CD4-positive, alpha-beta memory T cell (primary cell): ENCODE measurements around the gene RBM38. TPM values are rescaled to one million over a fixed set of nuclear protein-coding genes. Genes with fewer than 3 reads are reported as not detected.
"Not testable (repeated sequence)": the region's sequence is repeated elsewhere in the genome, so short reads cannot be mapped to it uniquely, and the experiment has no call there.

ENCODE experiments used
- CTCF ChIA-PET: fragments of 350-600 bp; sonication (Branson Sonifier 250); formaldehyde crosslinking; loops from one replicate; lab custom pipeline; 2021; ENCODE audit warnings: inconsistent platforms; ENCODE audit not compliant: partially characterized antibody; lab: Charles Lee
- POLR2A ChIA-PET: fragments of 350-600 bp; sonication (Branson Sonifier 250); formaldehyde crosslinking; loops from one replicate; lab custom pipeline; 2021; ENCODE audit not compliant: partially characterized antibody; lab: Charles Lee
- DNase-seq, 5 donors: peaks; one replicate each; pipeline versions ENCODE4 v3.0.0 to v3.0.0-alpha.2; 2020 to 2022; ENCODE audit warnings: mixed read lengths in 1 of 5
- H3K27ac ChIP-seq: one replicate; pipeline ENCODE4 v1.7.0; 2013; ENCODE audit warnings: low read depth, low read length
- H3K27me3 ChIP-seq: 2 replicates; pipeline ENCODE4 v1.7.0; 2013; ENCODE audit warnings: mild to moderate bottlenecking, low read length, moderate library complexity; ENCODE audit not compliant: insufficient read depth
- H3K36me3 ChIP-seq: 2 replicates; pipeline ENCODE4 v1.7.0; 2013; ENCODE audit warnings: mild to moderate bottlenecking, low read length, moderate library complexity; ENCODE audit not compliant: insufficient read depth
- H3K4me1 ChIP-seq: 2 replicates; pipeline ENCODE4 v1.7.0; 2013; ENCODE audit warnings: mild to moderate bottlenecking, low read length, moderate library complexity; ENCODE audit not compliant: insufficient read depth
- H3K4me3 ChIP-seq, 2 donors: one replicate each; pipeline ENCODE4 v1.7.0; 2013; ENCODE audit warnings: low read length in 2 of 2, mild to moderate bottlenecking in 1 of 2
- H3K9me3 ChIP-seq, 2 donors: one replicate each; pipeline ENCODE4 v1.7.0; 2013; ENCODE audit warnings: low read length in 2 of 2, control low read depth in 1 of 2; ENCODE audit not compliant: control insufficient read depth in 1 of 2
- H3K27ac Mint-ChIP-seq, 7 donors: one replicate each; pipeline ENCODE4 v1.8.0; 2020 to 2021; ENCODE audit warnings: mixed read lengths in 7 of 7, mild to moderate bottlenecking in 6 of 7, inconsistent platforms in 3 of 7, moderate library complexity in 3 of 7
- H3K27me3 Mint-ChIP-seq, 2 donors: one replicate each; pipeline ENCODE4 v1.8.0; 2020 to 2021; ENCODE audit warnings: mixed read lengths in 2 of 2
- H3K36me3 Mint-ChIP-seq, 2 donors: one replicate each; pipeline ENCODE4 v1.8.0; 2020 to 2021; ENCODE audit warnings: mixed read lengths in 2 of 2, inconsistent platforms in 1 of 2, mild to moderate bottlenecking in 1 of 2
- H3K4me1 Mint-ChIP-seq, 4 donors: one replicate each; pipeline ENCODE4 v1.8.0; 2020 to 2021; ENCODE audit warnings: mixed read lengths in 4 of 4, mild to moderate bottlenecking in 1 of 4
- H3K4me3 Mint-ChIP-seq, 8 donors: one replicate each; pipeline ENCODE4 v1.8.0; 2020 to 2021; ENCODE audit warnings: mixed read lengths in 8 of 8, mild to moderate bottlenecking in 7 of 8, moderate library complexity in 6 of 8, inconsistent platforms in 3 of 8
- H3K9me3 Mint-ChIP-seq, 8 donors: one replicate each; pipeline ENCODE4 v1.8.0; 2020 to 2021; ENCODE audit warnings: mixed read lengths in 8 of 8, mild to moderate bottlenecking in 5 of 8, inconsistent platforms in 3 of 8, moderate library complexity in 1 of 8
- intact Hi-C: fragments of 100-400 bp; cut with micrococcal nuclease; formaldehyde crosslinking; loops from one replicate; pipeline ENCODE4 v1.15.1; 2023
- polyA plus RNA-seq, 2 donors: library from polyadenylated mRNA; unstranded; fragments of 300-500 nt; fragmentation: Illumina TruSeq; gene quantifications; one replicate each; pipeline ENCODE4 v1.2.3, GENCODE V29; 2021
- total RNA-seq, 2 experiments: library from RNA; stranded (reverse); gene quantifications; one replicate each; pipeline ENCODE4 v1.2.3, GENCODE V29; 2021

The RBM38 gene
- total and polyA plus RNA-seq, 4 experiments from 2014 or later, result 33.1 to 97.8 (median 77.8) TPM

DNA sequence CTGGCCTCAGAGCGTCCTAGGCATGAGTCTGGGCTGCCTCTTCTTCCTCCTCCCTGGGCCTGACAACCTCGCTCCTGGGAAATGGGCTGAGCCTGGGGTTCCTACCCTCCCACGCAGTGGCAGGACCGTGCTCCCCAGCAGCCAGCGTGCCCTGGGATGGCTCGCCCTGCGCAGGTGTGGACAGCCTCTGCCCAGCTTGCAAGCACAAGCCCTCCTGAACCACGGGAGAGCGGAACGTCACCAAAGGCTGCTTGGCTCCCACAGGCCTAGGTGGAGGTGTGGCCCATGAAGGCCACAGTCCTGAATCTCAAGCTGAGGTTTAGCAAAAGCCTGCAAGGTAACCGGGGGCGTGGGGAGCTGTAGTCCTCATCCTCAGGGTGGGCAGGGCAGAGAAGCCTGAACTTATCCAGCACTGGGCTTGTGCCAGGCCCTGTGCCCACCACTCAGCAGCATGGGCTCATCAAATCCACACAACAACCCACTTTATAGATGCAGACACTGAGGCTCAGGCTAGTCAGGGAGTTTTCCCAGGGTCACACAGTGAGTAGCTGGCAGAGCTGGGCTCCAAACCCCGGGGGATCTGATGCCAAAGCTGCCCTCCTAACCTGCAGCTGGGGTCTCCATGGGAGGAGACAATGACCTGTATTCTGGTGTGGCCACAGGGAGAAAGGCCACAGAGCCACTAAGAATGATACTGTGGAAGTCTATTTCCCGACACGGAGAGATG, 25.3 kb downstream of the RBM38 start:
- ChIA-PET POLR2A (interaction anchor here (1.0 to 4.5 kb wide), 4 partner anchors 17 to 27 kb away, joined by 3 to 17 read pairs (median 5); partner anchors contain the start of gene RBM38), CTCF (no interaction called here)
- Mint-ChIP-seq H3K4me1 (peaks cover 5 to 13% (median 8%) of the 10 kb centered on the region in 4 donors), H3K36me3 (peaks cover 0 to 2% of the 10 kb centered on the region in 2 donors), H3K27ac (peak overlapping the region in 3 of 7 donors; percentile 15 to 65 (median 59)), H3K27me3 (no peaks in the 10 kb centered on the region), H3K9me3 (peaks cover 0 to 4% (median 0%) of the 10 kb centered on the region in 8 donors), H3K4me3 (no peak overlapping the region)
- no peaks in the 10 kb centered on the region for H3K27me3 ChIP-seq
- H3K36me3 ChIP-seq, result no peaks in the 10 kb centered on the region
- H3K9me3 ChIP-seq, result no peaks in the 10 kb centered on the region
- intact Hi-C loops, result no loop called here
- H3K27ac ChIP-seq, result no peak overlapping the region
- peaks cover 16% of the 10 kb centered on the region for H3K4me1 ChIP-seq
- DNase-seq, result no peak
- H3K4me3 ChIP-seq, result no peak overlapping the region

DNA sequence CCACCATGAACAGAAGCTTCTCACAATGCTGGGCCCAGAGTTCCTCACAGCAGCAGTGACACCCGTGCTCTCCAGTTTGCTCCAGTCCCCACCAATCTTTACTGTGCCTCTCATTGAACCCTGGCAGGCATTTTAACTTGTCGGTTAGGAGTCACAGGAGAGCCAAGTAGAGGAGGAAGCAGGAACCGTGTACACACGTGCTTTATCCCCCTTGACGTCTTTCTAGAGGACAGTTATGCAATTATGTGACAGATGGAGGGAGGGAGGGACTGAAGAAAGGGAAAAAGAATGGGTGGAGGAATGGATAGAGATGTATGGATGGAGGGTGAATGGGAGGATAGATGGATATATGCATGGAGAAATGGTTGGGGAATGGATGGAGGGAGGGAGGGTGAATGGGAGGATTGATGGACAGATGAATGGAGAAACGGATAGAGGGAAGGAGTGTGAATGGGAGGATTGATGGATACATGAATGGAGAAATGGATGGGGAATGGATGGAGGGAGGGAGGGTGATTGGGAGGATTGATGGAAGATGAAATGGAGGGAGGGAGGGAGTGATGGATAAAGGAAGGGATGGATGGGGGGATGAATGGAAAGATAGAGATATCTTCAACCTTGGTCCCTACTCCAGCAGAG, 26.0 kb downstream of the RBM38 start:
- H3K27ac Mint-ChIP-seq, result no peak overlapping the region
- no peaks in the 10 kb centered on the region for H3K27me3 Mint-ChIP-seq
- CTCF ChIA-PET, result no interaction called here

GRCh38 chr20:57417830-57418780, 26.9 kb downstream of the RBM38 start:
- Mint-ChIP-seq H3K4me3 (no peak overlapping the region), H3K4me1 (peaks cover 3 to 10% (median 7%) of the 10 kb centered on the region in 4 donors), H3K27ac (peak overlapping the region in 3 of 7 donors; percentile 10 to 51 (median 27)), H3K9me3 (no peaks in the 10 kb centered on the region), H3K36me3 (no peaks in the 10 kb centered on the region), H3K27me3 (no peaks in the 10 kb centered on the region)
- Histone ChIP-seq H3K27me3 (no peaks in the 10 kb centered on the region), H3K36me3 (no peaks in the 10 kb centered on the region), H3K27ac (no peak overlapping the region), H3K4me1 (peaks cover 3% of the 10 kb centered on the region), H3K4me3 (no peak overlapping the region), H3K9me3 (no peaks in the 10 kb centered on the region)
- intact Hi-C loops, result loop anchor here (2.0 kb wide), 1 partner anchor 15 kb away; no protein-coding TSS in a partner anchor
- POLR2A ChIA-PET, result interaction anchor here (1.7 to 4.5 kb wide), 4 partner anchors 15 to 25 kb away, joined by 6 to 17 read pairs (median 6); partner anchors contain the start of gene RBM38
- DNase-seq, result no peak
- CTCF ChIA-PET, result interaction anchor here (0.8 to 1.2 kb wide), 2 partner anchors 12 to 36 kb away, joined by 3 to 4 read pairs; no protein-coding TSS in a partner anchor

More for the DNA sequence above, 26.0 kb downstream of the RBM38 start:
- Mint-ChIP-seq H3K9me3 (peaks cover 0 to 4% (median 0%) of the 10 kb centered on the region in 8 donors), H3K4me1 (peaks cover 3 to 15% (median 9%) of the 10 kb centered on the region in 4 donors), H3K36me3 (peaks cover 0 to 2% of the 10 kb centered on the region in 2 donors), H3K4me3 (no peak overlapping the region)
- intact Hi-C loops, result no loop called here
- no peaks in the 10 kb centered on the region for H3K27me3 ChIP-seq
- DNase-seq, result no peak
- POLR2A ChIA-PET, result interaction anchor here (1.0 to 4.5 kb wide), 4 partner anchors 16 to 27 kb away, joined by 3 to 17 read pairs (median 5); partner anchors contain the start of gene RBM38
- peaks cover 11% of the 10 kb centered on the region for H3K4me1 ChIP-seq
- no peak overlapping the region for H3K27ac ChIP-seq
- no peaks in the 10 kb centered on the region for H3K9me3 ChIP-seq
- H3K36me3 ChIP-seq, result no peaks in the 10 kb centered on the region
- no peak overlapping the region for H3K4me3 ChIP-seq

DNA sequence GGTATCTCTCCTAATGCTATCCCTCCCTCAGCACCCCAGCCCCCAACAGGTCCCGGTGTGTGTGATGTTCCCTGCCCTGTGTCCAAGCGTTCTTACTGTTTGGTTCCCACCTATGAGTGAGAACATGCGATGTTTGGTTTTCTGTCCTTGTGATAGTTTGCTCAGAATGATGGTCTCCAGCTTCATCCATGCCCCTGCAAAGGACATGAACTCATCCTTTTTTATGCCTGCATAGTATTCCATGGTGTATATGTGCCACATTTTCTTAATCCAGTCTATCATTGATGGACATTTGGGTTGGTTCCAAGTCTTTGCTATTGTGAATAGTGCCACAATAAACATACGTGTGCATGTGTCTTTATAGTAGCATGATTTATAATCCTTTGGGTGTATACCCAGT, 28.3 kb downstream of the RBM38 start:
- H3K27ac Mint-ChIP-seq, H3K36me3 ChIP-seq, H3K27me3 Mint-ChIP-seq, CTCF ChIA-PET, H3K27me3 ChIP-seq, H3K4me1 ChIP-seq, H3K9me3 ChIP-seq, DNase-seq, H3K4me3 ChIP-seq, H3K36me3 Mint-ChIP-seq, H3K4me3 Mint-ChIP-seq, H3K27ac ChIP-seq, H3K9me3 Mint-ChIP-seq: not testable (repeated sequence)
- intact Hi-C loops, result loop anchor here (2.0 kb wide), 1 partner anchor 13 kb away; no protein-coding TSS in a partner anchor
- peaks cover 5 to 17% (median 11%) of the 10 kb centered on the region in 4 donors for H3K4me1 Mint-ChIP-seq
- POLR2A ChIA-PET, result interaction anchor here (1.8 to 4.5 kb wide), 3 partner anchors 14 to 27 kb away, joined by 6 to 17 read pairs (median 6); partner anchors contain the start of gene RBM38

GRCh38 chr20:57420571-57421252, 29.5 kb downstream of the RBM38 start:
- POLR2A ChIA-PET, result no interaction called here
- no peak for DNase-seq
- Histone ChIP-seq H3K9me3 (no peaks in the 10 kb centered on the region), H3K36me3 (no peaks in the 10 kb centered on the region), H3K4me1 (peaks cover 14% of the 10 kb centered on the region), H3K4me3 (no peak overlapping the region), H3K27me3 (no peaks in the 10 kb centered on the region), H3K27ac (no peak overlapping the region)
- Mint-ChIP-seq H3K27me3 (no peaks in the 10 kb centered on the region), H3K27ac (no peak overlapping the region), H3K36me3 (no peaks in the 10 kb centered on the region), H3K4me3 (no peak overlapping the region), H3K9me3 (no peaks in the 10 kb centered on the region), H3K4me1 (peaks cover 9 to 22% (median 16%) of the 10 kb centered on the region in 4 donors)
- intact Hi-C loops, result no loop called here
- CTCF ChIA-PET, result no interaction called here

DNA sequence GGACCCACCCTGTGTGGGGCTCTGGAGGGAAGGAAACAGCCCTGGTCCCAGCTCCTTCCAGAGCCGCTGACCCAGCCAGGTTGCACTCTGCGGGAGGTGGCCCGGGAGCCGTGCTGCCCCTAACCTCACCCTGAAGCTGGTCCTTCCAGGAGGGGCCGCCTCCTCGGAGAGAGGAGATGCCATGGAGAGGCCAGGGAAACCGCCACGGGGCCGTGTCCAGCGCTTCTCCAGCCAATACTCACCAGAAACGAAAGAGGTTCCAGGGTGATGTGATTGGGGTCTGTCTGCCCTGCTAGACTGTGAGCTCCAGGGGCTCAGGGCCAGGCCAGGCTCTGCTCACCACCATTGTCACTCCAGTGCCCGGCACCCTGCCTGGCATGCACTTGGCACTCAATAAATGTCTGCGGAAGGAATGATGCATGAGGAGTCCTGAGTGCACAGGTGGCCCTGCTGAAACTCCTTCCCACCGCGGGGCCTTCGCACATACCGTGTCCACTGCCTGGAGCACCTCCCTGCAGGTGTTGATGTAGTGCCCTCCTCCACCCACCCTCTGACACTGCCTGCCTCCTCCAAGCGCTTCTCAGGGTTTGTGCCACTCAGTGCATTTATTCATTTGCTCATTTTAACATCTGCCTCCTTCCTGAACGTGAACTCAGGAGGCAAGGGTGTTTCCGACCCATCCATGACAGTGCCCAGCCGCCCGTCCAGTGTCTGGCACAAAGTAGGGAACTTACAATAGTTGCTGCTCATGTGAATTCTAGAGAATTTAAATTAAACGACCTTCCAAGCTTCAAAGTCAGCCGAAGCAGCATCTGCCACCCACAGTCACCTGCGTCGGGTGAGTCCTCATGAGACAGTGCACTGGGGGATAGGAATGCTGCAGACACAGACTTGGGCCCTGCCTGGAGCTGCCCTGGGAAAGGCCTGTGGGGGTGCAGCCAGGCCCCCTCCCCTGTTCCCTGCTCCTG, 30.3 kb downstream of the RBM38 start:
- no peak overlapping the region for H3K27ac ChIP-seq
- no peaks in the 10 kb centered on the region for H3K27me3 ChIP-seq
- intact Hi-C loops, result no loop called here
- Mint-ChIP-seq H3K27me3 (no peaks in the 10 kb centered on the region), H3K4me3 (no peak overlapping the region), H3K4me1 (peaks cover 9 to 22% (median 16%) of the 10 kb centered on the region in 4 donors), H3K36me3 (no peaks in the 10 kb centered on the region), H3K9me3 (no peaks in the 10 kb centered on the region), H3K27ac (peak overlapping the region in 1 of 7 donors; percentile 13)
- H3K36me3 ChIP-seq, result no peaks in the 10 kb centered on the region
- no peak overlapping the region for H3K4me3 ChIP-seq
- no peaks in the 10 kb centered on the region for H3K9me3 ChIP-seq
- CTCF ChIA-PET, result no interaction called here
- POLR2A ChIA-PET, result no interaction called here
- DNase-seq, result no peak
- peaks cover 14% of the 10 kb centered on the region for H3K4me1 ChIP-seq
